ENCODE results near the gene NAB1.
A peak's percentile ranks its signal among the peaks of the same experiment; 100 is the strongest.

The NAB1 gene

DNA sequence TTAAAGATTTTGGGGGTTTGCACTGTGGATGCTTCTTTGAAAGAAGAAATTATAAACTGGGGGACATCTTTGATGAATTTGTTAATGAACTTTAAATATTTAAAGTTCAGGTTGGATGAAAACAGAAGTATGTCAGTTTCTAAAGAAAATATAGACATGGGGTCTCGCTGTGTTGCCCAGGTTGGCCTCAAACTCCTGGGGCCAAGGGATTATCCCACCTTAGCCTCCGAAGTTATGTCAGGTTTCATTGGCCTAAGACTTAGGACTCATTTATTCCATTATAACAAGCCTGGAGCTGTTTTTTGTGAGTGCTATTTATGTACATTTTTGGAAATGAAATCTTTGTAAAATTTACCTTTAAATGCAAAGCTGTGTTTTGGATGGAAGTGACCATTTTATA, 2.5 kb downstream of the NAB1 start:
- DNase-seq (ENCODE audit: insufficient read length, low spot score): no peak
- TF ChIP-seq PAX5 (IDR thresholded peaks at IDR 0.05; ENCODE audit: insufficient read depth, low read length, severe bottlenecking): no peak
- no peak for TF ChIP-seq POU2F2 (IDR thresholded peaks at IDR 0.05; ENCODE audit: low read depth, low read length)
- no peak for TF ChIP-seq POLR2AphosphoS5 (IDR thresholded peaks at IDR 0.05; ENCODE audit: low read depth, low read length)
- FAIRE-seq: no peak

DNA sequence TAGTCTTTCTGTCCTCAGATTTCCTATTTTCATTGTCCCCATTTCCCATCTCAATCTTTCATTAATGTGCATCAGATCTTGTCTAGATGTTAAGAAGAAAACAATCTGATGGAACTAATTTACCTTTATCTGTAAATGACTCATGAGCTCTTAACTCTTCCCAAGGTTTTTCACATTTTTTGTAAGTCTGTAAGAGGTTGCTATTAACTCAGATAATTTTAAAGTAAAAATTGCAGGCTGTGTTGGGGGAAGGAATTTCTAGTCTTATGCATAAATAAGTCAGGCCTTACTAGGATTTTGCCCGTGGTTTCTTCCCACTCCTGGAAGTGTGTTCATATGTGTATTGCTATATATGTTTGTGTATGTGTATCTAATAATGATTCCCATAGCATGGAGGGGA, 4.3 kb downstream of the NAB1 start:
- no peak for DNase-seq (ENCODE audit: insufficient read length, low spot score)
- no peak for TF ChIP-seq TAF1 (IDR thresholded peaks at IDR 0.05; ENCODE audit: low read depth, low read length)
- no peak for TF ChIP-seq POU2F2 (IDR thresholded peaks at IDR 0.05; ENCODE audit: low read depth, low read length)
- TF ChIP-seq POLR2A (IDR thresholded peaks at IDR 0.05; ENCODE audit: low read depth, low read length): no peak
- TF ChIP-seq POLR2AphosphoS5 (IDR thresholded peaks at IDR 0.05; ENCODE audit: low read depth, low read length): no peak
- TF ChIP-seq PAX5 (IDR thresholded peaks at IDR 0.05; ENCODE audit: insufficient read depth, low read length, severe bottlenecking): no peak
- FAIRE-seq: no peak

DNA sequence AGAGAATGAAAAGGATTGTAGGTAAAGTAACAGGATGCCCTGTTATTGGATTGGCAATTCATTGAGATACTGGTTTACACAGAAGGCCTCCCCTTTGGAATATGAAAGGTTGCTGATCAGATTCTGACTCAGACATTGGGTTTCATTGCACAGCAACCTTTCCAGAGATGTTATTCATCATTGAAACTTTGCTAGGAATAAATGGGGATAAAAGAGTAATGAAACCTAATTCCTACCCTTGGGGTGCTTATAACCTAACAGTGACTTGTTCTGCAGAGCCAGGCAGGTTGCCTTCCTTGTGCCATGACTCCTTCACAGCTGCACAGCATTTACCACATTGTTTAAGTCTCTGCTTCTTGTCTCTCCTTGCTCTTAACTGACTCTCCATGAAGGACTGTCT, 5.0 kb downstream of the NAB1 start:
- no peak for TF ChIP-seq TAF1 (IDR thresholded peaks at IDR 0.05; ENCODE audit: low read depth, low read length)
- no peak for TF ChIP-seq PAX5 (IDR thresholded peaks at IDR 0.05; ENCODE audit: insufficient read depth, low read length, severe bottlenecking)
- no peak for TF ChIP-seq POU2F2 (IDR thresholded peaks at IDR 0.05; ENCODE audit: low read depth, low read length)
- no peak for TF ChIP-seq SPI1 (IDR thresholded peaks at IDR 0.05; ENCODE audit: low read depth, low read length)
- TF ChIP-seq POLR2A (IDR thresholded peaks at IDR 0.05; ENCODE audit: low read depth, low read length): no peak
- TF ChIP-seq POLR2AphosphoS5 (IDR thresholded peaks at IDR 0.05; ENCODE audit: low read depth, low read length): no peak
- peak; percentile 58 for FAIRE-seq

DNA sequence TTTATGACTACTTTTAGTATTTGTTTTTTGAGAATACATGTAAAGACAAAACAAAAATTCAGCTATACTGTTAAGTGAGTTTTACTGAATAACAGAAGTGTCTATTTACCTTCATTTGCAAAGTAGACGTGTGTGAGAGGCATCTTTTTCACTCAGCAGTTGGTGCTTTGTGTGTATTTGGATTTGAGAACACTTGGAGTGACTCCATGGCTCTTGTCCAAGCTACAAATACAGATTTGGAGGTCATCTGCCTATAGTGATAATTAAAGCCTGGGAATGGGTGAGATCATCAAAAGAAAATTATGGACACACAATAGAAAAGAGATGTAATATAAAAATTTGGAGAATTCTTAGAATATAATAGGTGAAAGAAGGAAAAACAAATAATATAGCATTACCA, 6.2 kb downstream of the NAB1 start:
- DNase-seq (ENCODE audit: insufficient read length, low spot score) (no peak), FAIRE-seq (no peak)
- no peak for TF ChIP-seq POU2F2 (IDR thresholded peaks at IDR 0.05; ENCODE audit: low read depth, low read length)
- no peak for TF ChIP-seq PAX5 (IDR thresholded peaks at IDR 0.05; ENCODE audit: insufficient read depth, low read length, severe bottlenecking)
- TF ChIP-seq POLR2A (IDR thresholded peaks at IDR 0.05; ENCODE audit: low read depth, low read length): no peak

More for the DNA sequence above, 5.0 kb downstream of the NAB1 start:
- DNase-seq (ENCODE audit: insufficient read length, low spot score): no peak

GRCh38 chr2:190655570-190655969, 6.7 kb downstream of the NAB1 start:
- DNase-seq (ENCODE audit: insufficient read length, low spot score) (no peak), FAIRE-seq (no peak)
- TF ChIP-seq POLR2A (IDR thresholded peaks at IDR 0.05; ENCODE audit: low read depth, low read length) (no peak), PAX5 (IDR thresholded peaks at IDR 0.05; ENCODE audit: insufficient read depth, low read length, severe bottlenecking) (no peak)

GRCh38 chr2:190656301-190656700, 7.4 kb downstream of the NAB1 start:
- DNase-seq (ENCODE audit: insufficient read length, low spot score) (no peak), FAIRE-seq (no peak)
- TF ChIP-seq POLR2A (IDR thresholded peaks at IDR 0.05; ENCODE audit: low read depth, low read length) (no peak), TAF1 (IDR thresholded peaks at IDR 0.05; ENCODE audit: low read depth, low read length) (no peak), POLR2AphosphoS5 (IDR thresholded peaks at IDR 0.05; ENCODE audit: low read depth, low read length) (no peak), POU2F2 (IDR thresholded peaks at IDR 0.05; ENCODE audit: low read depth, low read length) (no peak), SPI1 (IDR thresholded peaks at IDR 0.05; ENCODE audit: low read depth, low read length) (no peak), PAX5 (IDR thresholded peaks at IDR 0.05; ENCODE audit: insufficient read depth, low read length, severe bottlenecking) (no peak)

- FAIRE-seq: no peak
- no peak for DNase-seq (ENCODE audit: insufficient read length, low spot score)
- TF ChIP-seq PAX5 (IDR thresholded peaks at IDR 0.05; ENCODE audit: insufficient read depth, low read length, severe bottlenecking) (no peak), POLR2A (IDR thresholded peaks at IDR 0.05; ENCODE audit: low read depth, low read length) (no peak), POU2F2 (IDR thresholded peaks at IDR 0.05; ENCODE audit: low read depth, low read length) (no peak), POLR2AphosphoS5 (IDR thresholded peaks at IDR 0.05; ENCODE audit: low read depth, low read length) (no peak), SPI1 (IDR thresholded peaks at IDR 0.05; ENCODE audit: low read depth, low read length) (no peak), TAF1 (IDR thresholded peaks at IDR 0.05; ENCODE audit: low read depth, low read length) (no peak)
Observed at GRCh38 chr2:190657474-190658255, 8.8 kb downstream of the NAB1 start.

DNA sequence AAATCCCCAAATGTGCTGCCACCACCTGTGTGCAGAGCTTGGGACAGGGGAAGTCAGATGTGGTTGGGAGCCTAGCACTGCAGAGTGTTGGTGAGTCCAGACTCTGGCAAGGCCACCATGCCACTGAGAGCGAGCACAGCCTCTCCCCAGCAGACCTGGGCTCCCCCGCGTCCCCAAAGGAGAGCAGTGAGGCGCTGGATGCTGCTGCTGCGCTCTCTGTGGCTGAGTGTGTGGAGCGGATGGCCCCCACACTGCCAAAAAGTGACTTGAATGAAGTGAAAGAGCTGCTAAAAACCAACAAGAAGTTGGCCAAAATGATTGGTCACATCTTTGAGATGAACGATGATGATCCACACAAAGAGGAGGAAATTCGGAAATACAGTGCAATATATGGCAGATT, 10.7 kb downstream of the NAB1 start:
- TF ChIP-seq TAF1 (IDR thresholded peaks at IDR 0.05; ENCODE audit: low read depth, low read length) (no peak), PAX5 (IDR thresholded peaks at IDR 0.05; ENCODE audit: insufficient read depth, low read length, severe bottlenecking) (no peak), POLR2AphosphoS5 (IDR thresholded peaks at IDR 0.05; ENCODE audit: low read depth, low read length) (no peak), POU2F2 (IDR thresholded peaks at IDR 0.05; ENCODE audit: low read depth, low read length) (no peak), SPI1 (IDR thresholded peaks at IDR 0.05; ENCODE audit: low read depth, low read length) (no peak), POLR2A (IDR thresholded peaks at IDR 0.05; ENCODE audit: low read depth, low read length) (no peak)
- FAIRE-seq: no peak
- no peak for DNase-seq (ENCODE audit: insufficient read length, low spot score)

- TF ChIP-seq POU2F2 (IDR thresholded peaks at IDR 0.05; ENCODE audit: low read depth, low read length) (no peak), TAF1 (IDR thresholded peaks at IDR 0.05; ENCODE audit: low read depth, low read length) (no peak), SPI1 (IDR thresholded peaks at IDR 0.05; ENCODE audit: low read depth, low read length) (no peak), POLR2AphosphoS5 (IDR thresholded peaks at IDR 0.05; ENCODE audit: low read depth, low read length) (no peak), PAX5 (IDR thresholded peaks at IDR 0.05; ENCODE audit: insufficient read depth, low read length, severe bottlenecking) (no peak), POLR2A (IDR thresholded peaks at IDR 0.05; ENCODE audit: low read depth, low read length) (no peak)
- FAIRE-seq: peak; percentile 69
- no peak for DNase-seq (ENCODE audit: insufficient read length, low spot score)
Observed at GRCh38 chr2:190662754-190663153, 13.9 kb downstream of the NAB1 start.

- FAIRE-seq (no peak), DNase-seq (ENCODE audit: insufficient read length, low spot score) (no peak)
- TF ChIP-seq POLR2AphosphoS5 (IDR thresholded peaks at IDR 0.05; ENCODE audit: low read depth, low read length) (no peak), TAF1 (IDR thresholded peaks at IDR 0.05; ENCODE audit: low read depth, low read length) (no peak), POU2F2 (IDR thresholded peaks at IDR 0.05; ENCODE audit: low read depth, low read length) (no peak), POLR2A (IDR thresholded peaks at IDR 0.05; ENCODE audit: low read depth, low read length) (no peak), SPI1 (IDR thresholded peaks at IDR 0.05; ENCODE audit: low read depth, low read length) (no peak), PAX5 (IDR thresholded peaks at IDR 0.05; ENCODE audit: insufficient read depth, low read length, severe bottlenecking) (no peak)
Observed at GRCh38 chr2:190663348-190663747, 14.5 kb downstream of the NAB1 start.
